Measurements from ENCODE around the gene CCN5. TPM values are rescaled to one million over a fixed set of nuclear protein-coding genes. Genes with fewer than 3 reads are reported as not detected.

The CCN5 gene
- total and polyA plus RNA-seq, 2 of the 13 experiments (the other 11 are each of a cell fraction or from before 2014, with no cell fraction given), result 0.12 TPM; not detected in 1

DNA sequence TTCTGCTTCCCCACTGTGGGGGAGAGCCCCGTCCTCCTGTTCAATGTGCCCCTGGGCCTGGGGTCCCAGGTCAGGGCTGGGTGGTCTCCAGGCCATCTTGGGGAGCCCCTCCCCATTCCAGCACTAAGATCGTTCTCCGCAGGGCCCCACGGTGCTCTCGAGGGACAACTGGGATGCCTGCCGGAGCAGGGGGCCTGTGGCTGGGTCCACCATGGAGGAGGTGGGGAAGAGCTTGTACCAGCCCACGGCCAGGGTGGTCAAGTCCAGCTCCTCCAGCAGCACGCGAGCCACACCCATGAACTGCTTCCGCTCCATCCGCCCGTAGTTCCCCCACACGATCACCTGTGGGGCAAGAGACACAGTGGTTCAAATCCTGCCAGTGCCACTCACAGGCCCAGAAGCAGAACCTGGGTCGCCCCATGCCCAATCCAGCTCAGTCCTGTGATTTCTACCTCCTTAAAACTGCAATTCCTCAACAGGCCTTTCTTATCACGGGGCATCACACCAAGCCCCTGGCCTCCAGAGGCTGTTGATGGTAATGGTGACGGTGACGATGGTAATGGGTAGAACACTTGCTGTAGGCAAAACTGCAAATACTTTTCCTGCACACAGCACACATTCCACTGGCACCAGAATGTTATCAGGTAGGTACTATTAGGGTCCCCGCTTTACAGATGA lies 41.0 kb downstream of the CCN5 start (continued):
- TF ChIP-seq ZNF784 (CRISPR knock-in tag; IDR thresholded peaks at IDR 0.05; ENCODE audit: borderline replicate concordance) (no peak), SYNCRIP (IDR thresholded peaks at IDR 0.05; ENCODE audit: insufficient read depth, low read depth, low read length) (no peak), GZF1 (CRISPR knock-in tag; IDR thresholded peaks at IDR 0.05) (no peak)

GRCh38 chr20:44756956-44757355 lies 41.8 kb downstream of the CCN5 start:
- CTCF ChIA-PET (ENCODE audit: low intra/inter-chr PET ratio, low total read pairs), result no interaction called here
- peaks cover 16 to 89% of the 10 kb centered on the region in 2 experiments for H3K27me3 ChIP-seq (ENCODE audit: control insufficient read depth in 1 of 2, insufficient read depth in 2 of 2, low read length in 2 of 2)
- BruUV-seq (replicated peaks), result no TSS peak

More at GRCh38 chr20:44756956-44757355, 41.8 kb downstream of the CCN5 start:
- POLR2A ChIA-PET, result no interaction called here
- intact Hi-C loops (cut with micrococcal nuclease; ENCODE audit: unreplicated experiment), result no loop called here
- no peak for FAIRE-seq
- H3K4me1 ChIP-seq (ENCODE audit: insufficient read depth, low read length), result peaks cover 7% of the 10 kb centered on the region
- no peak for DNase-seq (ENCODE audit: low spot score)
- no peaks in the 10 kb centered on the region for H3K9me3 ChIP-seq (ENCODE audit: low read length)
- H3K4me3 ChIP-seq (replicated peaks in 1 of 3; ENCODE audit: insufficient read depth in 1 of 3, low read depth in 2 of 3, low read length in 3 of 3), result no peak overlapping the region
- WGBS (ENCODE audit: low lambda C conversion rate), result 20% methylated on average over 5 of the region's 5 CpGs
- H3K4me2 ChIP-seq (ENCODE audit: low read depth, low read length), result no peak overlapping the region
- in situ Hi-C loops (cut with HindIII; ENCODE audit: extremely low pct_ligation_motif_present, low pct_unique_long_range_greater_than_20kb), result no loop called here
- ATAC-seq, result no peak
- no peaks in the 10 kb centered on the region for H4K20me1 ChIP-seq (ENCODE audit: insufficient read depth, low read length)
- H3K9ac ChIP-seq (ENCODE audit: insufficient read depth, low read depth, low read length), result no peak overlapping the region
- no peak overlapping the region for H3K27ac ChIP-seq (ENCODE audit: extremely low read length, insufficient read depth, low read length)
- H2AFZ ChIP-seq (ENCODE audit: low read length), result no peak overlapping the region
- TF ChIP-seq ZNF230 (CRISPR knock-in tag; IDR thresholded peaks at IDR 0.05) (no peak), SNAPC2 (CRISPR knock-in tag; IDR thresholded peaks at IDR 0.05) (no peak), POLR2AphosphoS5 (IDR thresholded peaks at IDR 0.05; ENCODE audit: low read depth, low read length) (no peak), NFKBIZ (CRISPR knock-in tag; IDR thresholded peaks at IDR 0.05) (no peak), TRIM22 (IDR thresholded peaks at IDR 0.05) (no peak), ZNF331 (CRISPR knock-in tag; IDR thresholded peaks at IDR 0.05) (no peak), ATF3 (CRISPR knock-in tag; IDR thresholded peaks at IDR 0.05) (no peak), ZNF468 (CRISPR knock-in tag; IDR thresholded peaks at IDR 0.05) (no peak), CBX2 (IDR thresholded peaks at IDR 0.05; ENCODE audit: low read depth, low read length) (no peak), CBX2 (CRISPR knock-in tag; IDR thresholded peaks at IDR 0.05; ENCODE audit: low read depth) (no peak), CAMTA2 (CRISPR knock-in tag; IDR thresholded peaks at IDR 0.05; ENCODE audit: borderline replicate concordance) (no peak)
- H3K79me2 ChIP-seq (ENCODE audit: insufficient read depth, low read length), result no peaks in the 10 kb centered on the region
- no peaks in the 10 kb centered on the region for H3K36me3 ChIP-seq (replicated peaks in 1 of 2; ENCODE audit: control insufficient read depth in 1 of 2, insufficient read depth in 2 of 2, low read length in 2 of 2)
